NT2/D1 (cell line): ENCODE data around the gene ERBB4.

Source experiments
- DNase-seq: peaks from one replicate; pipeline ENCODE4 v3.0.0-alpha.2; 2011; ENCODE audit warnings: low read depth, low spot score
- H3K27me3 ChIP-seq: 2 replicates; pipeline ENCODE4 v1.6.0; 2011; ENCODE audit warnings: mild to moderate bottlenecking; ENCODE audit not compliant: insufficient read length, insufficient read depth
- H3K36me3 ChIP-seq: 2 replicates; pipeline ENCODE4 v1.6.1; 2011; ENCODE audit warnings: mild to moderate bottlenecking, low read length, mixed read lengths; ENCODE audit not compliant: insufficient read depth, insufficient read length
- H3K4me1 ChIP-seq: 2 replicates; pipeline ENCODE4 v1.5.1; 2011; ENCODE audit not compliant: insufficient read depth, insufficient read length
- H3K4me3 ChIP-seq: 2 replicates; pipeline ENCODE4 v1.5.1; 2011; ENCODE audit warnings: low read depth; ENCODE audit not compliant: insufficient read length
- H3K9ac ChIP-seq: 2 replicates; pipeline ENCODE4 v1.6.0; 2011; ENCODE audit warnings: low read depth; ENCODE audit not compliant: insufficient read length
- H3K9me3 ChIP-seq: 2 replicates; pipeline ENCODE4 v1.5.1; 2011; ENCODE audit warnings: mild to moderate bottlenecking, low read length; ENCODE audit not compliant: insufficient read depth
- SUZ12 ChIP-seq: IDR thresholded peaks from 2 replicates; pipeline ENCODE4 v1.6.1; 2011; ENCODE audit not compliant: insufficient read length, insufficient read depth; ENCODE audit errors: extremely low read depth
- YY1 ChIP-seq: IDR thresholded peaks from 2 replicates; pipeline ENCODE4 v1.6.1; 2011; ENCODE audit not compliant: insufficient read length, insufficient read depth
- ZNF274 ChIP-seq: IDR thresholded peaks from 2 replicates; pipeline ENCODE4 v1.6.1; 2011; ENCODE audit warnings: mild to moderate bottlenecking, low read depth, low read length

The ERBB4 gene

DNA sequence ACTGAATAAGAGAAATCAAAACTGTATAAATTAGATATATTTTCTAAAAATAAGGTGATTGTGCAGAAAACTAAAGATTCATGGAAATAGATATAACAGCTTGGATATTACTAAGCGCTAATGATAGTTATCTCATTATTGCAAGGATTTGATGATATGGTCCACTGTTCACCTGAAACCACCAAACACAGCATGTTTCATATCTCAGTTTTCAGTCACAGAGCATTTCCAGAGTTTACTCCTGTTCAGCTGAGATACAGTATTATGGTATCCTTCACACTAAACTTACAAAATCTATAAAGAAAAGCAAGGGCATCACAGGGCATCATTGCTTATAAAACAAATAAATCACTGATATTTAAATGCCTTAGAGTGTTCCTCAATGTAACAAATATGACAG, 591.6 kb downstream of the ERBB4 start:
- no peak for TF ChIP-seq ZNF274
- TF ChIP-seq YY1: no peak
- TF ChIP-seq SUZ12: no peak
- no peak overlapping the region for H3K9ac ChIP-seq

DNA sequence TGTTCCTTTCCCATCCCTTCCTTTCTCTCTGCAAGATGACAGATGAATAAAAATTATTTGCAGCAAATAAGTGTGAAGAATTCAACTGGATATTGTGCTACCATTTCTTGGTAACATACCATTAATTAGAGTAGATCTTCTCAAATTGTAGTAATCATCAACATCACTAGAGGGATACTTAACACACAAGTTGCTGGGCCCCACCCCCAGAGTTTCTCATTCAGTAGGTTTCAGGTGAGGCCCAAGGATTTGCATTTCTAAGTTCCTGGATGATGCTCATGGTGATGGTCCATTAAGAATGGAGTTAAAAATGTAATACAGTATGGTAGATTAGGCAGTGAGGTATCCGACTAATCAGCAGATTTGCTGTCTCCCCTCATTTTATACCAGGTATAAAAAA, 594.0 kb downstream of the ERBB4 start:
- Histone ChIP-seq H3K9ac (no peak overlapping the region), H3K36me3 (no peaks in the 10 kb centered on the region), H3K4me1 (no peaks in the 10 kb centered on the region), H3K4me3 (no peak overlapping the region), H3K9me3 (no peaks in the 10 kb centered on the region), H3K27me3 (no peaks in the 10 kb centered on the region)
- TF ChIP-seq SUZ12: no peak
- TF ChIP-seq ZNF274: no peak
- no peak for TF ChIP-seq YY1
- DNase-seq: peak; percentile 8

More for the DNA sequence above, 591.6 kb downstream of the ERBB4 start:
- H3K4me1 ChIP-seq: no peaks in the 10 kb centered on the region
- no peaks in the 10 kb centered on the region for H3K27me3 ChIP-seq
- DNase-seq: no peak
- H3K36me3 ChIP-seq: no peaks in the 10 kb centered on the region
- H3K9me3 ChIP-seq: no peaks in the 10 kb centered on the region
- H3K4me3 ChIP-seq: no peak overlapping the region

DNA sequence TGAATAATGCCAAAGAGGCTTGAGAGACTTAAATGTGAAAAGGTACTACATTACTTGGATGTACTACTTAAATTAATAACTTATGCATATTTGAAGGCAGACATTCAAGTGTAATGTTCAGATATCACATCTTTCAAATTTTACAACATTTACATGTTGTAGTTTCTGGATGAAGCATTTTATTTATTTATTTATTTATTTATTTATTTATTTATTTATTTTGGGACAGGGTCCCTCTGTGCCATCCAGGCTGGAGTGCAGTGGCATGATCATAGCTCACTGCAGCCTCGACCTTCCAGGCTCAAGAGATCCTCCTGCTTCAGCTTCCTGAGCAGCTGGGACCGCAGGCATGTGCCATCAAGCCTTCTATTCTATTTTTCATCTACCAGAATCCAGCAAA, 596.4 kb downstream of the ERBB4 start:
- TF ChIP-seq ZNF274 (no peak), YY1 (no peak), SUZ12 (no peak)
- no peak overlapping the region for H3K9ac ChIP-seq
- H3K4me3 ChIP-seq: no peak overlapping the region
- no peaks in the 10 kb centered on the region for H3K9me3 ChIP-seq
- no peaks in the 10 kb centered on the region for H3K4me1 ChIP-seq
- H3K36me3 ChIP-seq: no peaks in the 10 kb centered on the region
- no peaks in the 10 kb centered on the region for H3K27me3 ChIP-seq
- DNase-seq: no peak

DNA sequence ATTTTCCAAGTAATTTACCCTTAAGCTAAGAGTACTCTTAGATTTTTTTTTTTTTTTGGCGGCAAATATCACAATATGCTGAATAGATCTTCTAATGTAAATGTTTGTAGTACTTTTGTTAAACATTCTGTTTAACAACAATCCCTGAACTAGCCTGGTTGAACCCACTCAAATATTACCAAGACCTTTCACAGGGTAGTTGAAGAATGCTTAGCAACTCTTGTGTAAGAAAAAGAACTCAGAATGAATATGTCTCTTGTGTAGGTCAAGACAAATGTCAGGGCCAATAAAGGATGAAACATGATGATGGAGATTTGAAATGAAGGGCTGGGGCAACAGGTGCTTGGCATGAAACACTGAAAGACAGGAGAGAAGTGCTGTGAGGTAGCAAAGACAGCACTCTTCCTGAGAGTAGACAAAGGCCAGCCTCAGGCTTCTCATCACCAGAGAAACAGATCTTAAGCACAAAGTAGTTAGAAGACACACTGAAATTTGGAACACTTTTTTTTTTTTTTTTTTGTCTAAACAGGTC, 597.3 kb downstream of the ERBB4 start:
- H3K4me1 ChIP-seq: no peaks in the 10 kb centered on the region
- H3K9ac ChIP-seq: no peak overlapping the region
- no peak overlapping the region for H3K4me3 ChIP-seq
- no peak for TF ChIP-seq YY1
- DNase-seq: no peak
- H3K36me3 ChIP-seq: no peaks in the 10 kb centered on the region
- H3K9me3 ChIP-seq: no peaks in the 10 kb centered on the region
- H3K27me3 ChIP-seq: no peaks in the 10 kb centered on the region

DNA sequence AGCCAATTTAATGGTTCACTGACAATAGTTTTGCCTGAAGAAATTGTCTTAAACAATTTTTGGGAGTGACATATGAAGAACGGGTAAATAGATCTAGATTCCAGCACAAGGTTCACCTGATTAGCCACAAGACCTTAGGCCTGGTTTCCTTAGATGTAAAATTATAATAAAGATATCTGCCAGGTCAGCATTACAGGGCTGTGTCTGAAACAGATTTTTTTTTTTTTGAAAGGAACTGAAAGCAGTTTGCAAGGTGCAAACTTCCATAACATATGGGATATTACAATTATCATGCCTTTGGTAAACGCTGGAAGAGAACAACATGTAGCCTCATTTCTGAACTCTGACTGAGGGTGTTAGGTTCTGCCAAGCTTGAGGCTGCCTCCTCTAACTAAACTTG, 599.4 kb downstream of the ERBB4 start:
- no peak overlapping the region for H3K9ac ChIP-seq
- no peaks in the 10 kb centered on the region for H3K4me1 ChIP-seq
- no peaks in the 10 kb centered on the region for H3K36me3 ChIP-seq
- no peaks in the 10 kb centered on the region for H3K27me3 ChIP-seq
- no peak overlapping the region for H3K4me3 ChIP-seq
- H3K9me3 ChIP-seq: no peaks in the 10 kb centered on the region
- DNase-seq: no peak
- TF ChIP-seq SUZ12 (no peak), ZNF274 (no peak), YY1 (no peak)

DNA sequence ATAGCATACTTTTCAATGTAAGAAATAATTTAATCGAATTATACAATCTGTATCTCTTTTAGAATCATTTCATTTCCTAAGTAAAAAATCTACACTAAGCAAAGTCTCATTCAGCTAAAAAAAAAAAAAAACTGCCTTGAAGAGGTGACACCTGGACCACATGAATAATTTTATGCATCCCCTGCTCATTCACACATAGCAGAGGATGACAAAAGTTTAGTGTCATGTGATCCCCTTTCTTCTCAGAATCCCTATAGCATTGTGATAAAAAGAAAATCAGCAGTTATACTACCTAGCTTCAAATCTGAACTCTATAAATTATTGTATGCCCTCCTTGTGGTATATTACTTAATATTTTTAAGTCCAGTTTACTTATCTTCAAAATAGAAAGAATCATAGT, 603.8 kb downstream of the ERBB4 start:
- Histone ChIP-seq H3K9me3 (no peaks in the 10 kb centered on the region), H3K36me3 (no peaks in the 10 kb centered on the region), H3K27me3 (no peaks in the 10 kb centered on the region), H3K4me1 (no peaks in the 10 kb centered on the region), H3K4me3 (no peak overlapping the region), H3K9ac (no peak overlapping the region)
- no peak for TF ChIP-seq YY1
- no peak for TF ChIP-seq ZNF274
- TF ChIP-seq SUZ12: no peak
- DNase-seq: no peak

DNA sequence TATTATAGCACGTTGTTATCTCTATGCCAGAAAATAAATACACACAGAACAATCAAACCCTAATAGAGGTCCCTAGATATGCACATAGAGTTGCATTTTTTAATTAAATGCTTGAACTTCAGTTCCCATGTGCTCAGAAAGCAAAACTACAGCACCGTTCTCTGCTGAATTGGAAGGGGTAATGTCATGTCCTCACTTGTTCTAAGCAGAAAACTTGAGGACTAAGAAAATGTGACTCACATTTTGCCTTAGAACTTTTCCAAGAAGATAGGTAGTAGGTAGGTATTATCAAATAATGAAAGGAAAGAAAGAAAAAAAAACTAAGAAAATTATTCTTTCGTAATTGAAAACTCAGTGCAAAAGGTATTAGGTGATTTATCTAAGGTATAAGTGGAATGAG, 607.3 kb downstream of the ERBB4 start:
- no peak for TF ChIP-seq ZNF274
- TF ChIP-seq SUZ12: no peak
- no peak for TF ChIP-seq YY1
- DNase-seq: no peak
- H3K4me3 ChIP-seq: no peak overlapping the region
- no peaks in the 10 kb centered on the region for H3K9me3 ChIP-seq
- H3K4me1 ChIP-seq: no peaks in the 10 kb centered on the region
- no peak overlapping the region for H3K9ac ChIP-seq
- H3K36me3 ChIP-seq: no peaks in the 10 kb centered on the region
- no peaks in the 10 kb centered on the region for H3K27me3 ChIP-seq

DNA sequence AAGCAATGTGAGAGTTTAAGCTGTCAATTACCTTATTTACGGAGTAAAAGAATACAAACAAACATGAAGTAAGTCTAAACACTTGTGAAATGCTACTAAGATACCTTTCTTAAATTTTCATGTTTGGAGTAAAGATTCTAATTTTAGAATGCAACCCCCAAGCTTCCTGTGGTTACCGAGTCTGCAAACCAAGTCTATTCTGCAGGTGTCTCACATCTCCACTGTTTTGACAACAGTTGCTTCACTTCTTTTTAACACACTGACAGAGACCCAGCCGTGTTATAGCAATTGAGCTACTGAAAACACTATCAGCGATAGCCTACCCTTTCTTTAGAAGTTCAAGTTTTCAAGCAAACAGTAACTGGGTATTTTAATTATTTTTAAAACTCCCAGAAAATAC, 608.3 kb downstream of the ERBB4 start:
- Histone ChIP-seq H3K4me1 (no peaks in the 10 kb centered on the region), H3K4me3 (no peak overlapping the region)
- DNase-seq: no peak

More for the DNA sequence above, 608.3 kb downstream of the ERBB4 start:
- no peaks in the 10 kb centered on the region for H3K27me3 ChIP-seq
- no peak overlapping the region for H3K9ac ChIP-seq
- H3K36me3 ChIP-seq: no peaks in the 10 kb centered on the region
- TF ChIP-seq YY1 (no peak), SUZ12 (no peak), ZNF274 (no peak)
- no peaks in the 10 kb centered on the region for H3K9me3 ChIP-seq
